ENCODE results near the gene DNAH17.

DNAH17 gene

DNA sequence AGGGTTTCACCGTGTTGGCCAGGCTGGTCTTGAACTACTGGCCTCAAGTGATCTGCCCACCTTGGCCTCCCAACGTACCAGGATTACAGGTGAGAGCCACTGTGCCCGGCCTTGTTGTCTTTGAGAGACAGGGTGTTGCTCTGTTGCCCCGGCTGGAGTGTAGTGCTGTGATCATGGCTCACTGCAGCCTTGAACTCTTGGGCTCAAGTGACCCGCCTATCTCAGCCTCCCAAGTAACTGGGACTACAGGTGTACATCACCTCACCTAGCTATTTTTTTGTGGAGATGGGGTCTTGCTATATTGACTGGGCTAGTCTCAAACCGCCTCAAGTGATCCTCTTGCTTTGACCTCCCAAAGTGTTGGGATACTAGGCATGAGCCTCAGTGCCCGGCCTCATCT, 130.4 kb downstream of the DNAH17 start:
- H3K9me3 ChIP-seq (replicated peaks; ENCODE audit: insufficient read depth, low read length): no peaks in the 10 kb centered on the region
- no peak overlapping the region for H3K27ac ChIP-seq (ENCODE audit: low read length)
- H3K36me3 ChIP-seq (replicated peaks; ENCODE audit: insufficient read depth, low read length): no peaks in the 10 kb centered on the region
- H3K4me2 ChIP-seq (ENCODE audit: low read depth, low read length): no peak overlapping the region
- no peak overlapping the region for H3K4me3 ChIP-seq (ENCODE audit: low read length)
- H3F3A ChIP-seq (ENCODE audit: insufficient read depth, low read length): no peaks in the 10 kb centered on the region
- H3K9me2 ChIP-seq (replicated peaks; ENCODE audit: insufficient read depth, low read length): no peaks in the 10 kb centered on the region
- no peaks in the 10 kb centered on the region for H3K4me1 ChIP-seq (ENCODE audit: low read length)
- H4K20me1 ChIP-seq (ENCODE audit: insufficient read depth, low read length): no peaks in the 10 kb centered on the region
- no peak overlapping the region for H3K9ac ChIP-seq (ENCODE audit: low read length)
- no peak overlapping the region for H2AFZ ChIP-seq (ENCODE audit: low read length)
- TF ChIP-seq, protein P1, sequence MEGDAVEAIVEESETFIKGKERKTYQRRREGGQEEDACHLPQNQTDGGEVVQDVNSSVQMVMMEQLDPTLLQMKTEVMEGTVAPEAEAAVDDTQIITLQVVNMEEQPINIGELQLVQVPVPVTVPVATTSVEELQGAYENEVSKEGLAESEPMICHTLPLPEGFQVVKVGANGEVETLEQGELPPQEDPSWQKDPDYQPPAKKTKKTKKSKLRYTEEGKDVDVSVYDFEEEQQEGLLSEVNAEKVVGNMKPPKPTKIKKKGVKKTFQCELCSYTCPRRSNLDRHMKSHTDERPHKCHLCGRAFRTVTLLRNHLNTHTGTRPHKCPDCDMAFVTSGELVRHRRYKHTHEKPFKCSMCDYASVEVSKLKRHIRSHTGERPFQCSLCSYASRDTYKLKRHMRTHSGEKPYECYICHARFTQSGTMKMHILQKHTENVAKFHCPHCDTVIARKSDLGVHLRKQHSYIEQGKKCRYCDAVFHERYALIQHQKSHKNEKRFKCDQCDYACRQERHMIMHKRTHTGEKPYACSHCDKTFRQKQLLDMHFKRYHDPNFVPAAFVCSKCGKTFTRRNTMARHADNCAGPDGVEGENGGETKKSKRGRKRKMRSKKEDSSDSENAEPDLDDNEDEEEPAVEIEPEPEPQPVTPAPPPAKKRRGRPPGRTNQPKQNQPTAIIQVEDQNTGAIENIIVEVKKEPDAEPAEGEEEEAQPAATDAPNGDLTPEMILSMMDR (IDR thresholded peaks at IDR 0.05; ENCODE audit: low read length): no peak
- TF ChIP-seq EZH2 (optimal IDR thresholded peaks at IDR 0.05; ENCODE audit: low read depth, low read length): no peak
- TF ChIP-seq EZH2phosphoT487 (IDR thresholded peaks at IDR 0.05; ENCODE audit: low read length): no peak
- DNase-seq: no peak
- no peaks in the 10 kb centered on the region for H3K79me2 ChIP-seq (ENCODE audit: low read length)
- peaks cover 50% of the 10 kb centered on the region for H3K27me3 ChIP-seq (replicated peaks; ENCODE audit: insufficient read depth, low read length)

DNA sequence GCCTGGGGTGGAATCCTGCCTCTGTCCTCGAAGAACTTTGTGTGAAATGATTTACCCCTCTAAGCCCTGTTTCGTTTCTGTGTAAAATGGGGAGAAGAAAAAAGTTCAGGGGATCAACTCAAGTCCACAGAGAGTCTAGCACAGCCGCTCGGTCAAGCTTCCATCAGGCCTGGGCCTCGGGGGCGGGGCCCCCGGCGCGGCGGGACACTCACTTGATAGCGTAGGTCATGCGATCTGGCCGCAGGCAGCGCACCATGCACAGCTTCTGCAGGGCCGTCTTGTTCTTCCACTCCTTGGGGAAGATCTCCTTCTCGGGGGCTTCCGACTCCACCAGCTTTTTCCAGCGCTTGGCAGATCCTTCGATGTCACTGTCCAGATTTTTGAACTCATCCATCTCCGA, 132.8 kb downstream of the DNAH17 start:
- Histone ChIP-seq H3F3A (ENCODE audit: insufficient read depth, low read length) (no peaks in the 10 kb centered on the region), H3K9me3 (replicated peaks; ENCODE audit: insufficient read depth, low read length) (no peaks in the 10 kb centered on the region), H2AFZ (ENCODE audit: low read length) (no peak overlapping the region), H4K20me1 (ENCODE audit: insufficient read depth, low read length) (no peaks in the 10 kb centered on the region), H3K27me3 (replicated peaks; ENCODE audit: insufficient read depth, low read length) (peaks cover 42% of the 10 kb centered on the region), H3K9me2 (replicated peaks; ENCODE audit: insufficient read depth, low read length) (no peaks in the 10 kb centered on the region), H3K36me3 (replicated peaks; ENCODE audit: insufficient read depth, low read length) (no peaks in the 10 kb centered on the region), H3K27ac (ENCODE audit: low read length) (no peak overlapping the region), H3K4me1 (ENCODE audit: low read length) (no peaks in the 10 kb centered on the region), H3K4me3 (ENCODE audit: low read length) (no peak overlapping the region), H3K4me2 (ENCODE audit: low read depth, low read length) (no peak overlapping the region), H3K79me2 (ENCODE audit: low read length) (no peaks in the 10 kb centered on the region), H3K9ac (ENCODE audit: low read length) (no peak overlapping the region)
- DNase-seq: no peak
- TF ChIP-seq EZH2phosphoT487 (IDR thresholded peaks at IDR 0.05; ENCODE audit: low read length): no peak
- TF ChIP-seq EZH2 (optimal IDR thresholded peaks at IDR 0.05; ENCODE audit: low read depth, low read length): no peak
- TF ChIP-seq, protein P1 (IDR thresholded peaks at IDR 0.05; ENCODE audit: low read length): no peak

DNA sequence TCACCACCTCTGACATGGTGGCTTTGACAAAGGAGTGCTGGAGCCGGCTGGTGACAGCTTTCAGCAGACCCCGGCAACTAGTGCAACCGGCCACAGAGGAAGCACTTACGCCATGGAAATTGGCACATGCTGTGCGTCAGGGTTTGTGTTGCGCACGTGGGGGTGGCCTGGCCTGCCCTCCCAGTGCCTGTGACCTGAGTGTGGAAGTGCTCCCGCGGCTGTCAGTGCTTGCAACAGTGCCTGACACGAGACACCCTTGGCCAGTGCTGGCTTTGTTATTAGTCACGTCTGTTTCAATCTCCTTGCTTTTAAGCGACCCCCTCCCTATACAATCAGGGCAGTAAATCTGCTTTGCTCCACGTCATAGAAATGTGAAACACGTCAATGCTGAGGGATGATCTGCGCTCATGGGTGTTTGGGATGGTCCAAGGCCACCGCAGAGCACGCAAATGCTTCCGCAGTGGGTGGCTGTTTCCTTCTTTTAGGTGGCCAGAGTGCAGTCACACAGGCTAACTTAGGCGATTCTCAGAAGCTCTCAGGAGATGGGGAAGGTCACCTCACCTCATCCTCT, 134.5 kb downstream of the DNAH17 start:
- H3K9me3 ChIP-seq (replicated peaks; ENCODE audit: insufficient read depth, low read length): no peaks in the 10 kb centered on the region
- no peak overlapping the region for H3K27ac ChIP-seq (ENCODE audit: low read length)
- no peak overlapping the region for H2AFZ ChIP-seq (ENCODE audit: low read length)
- TF ChIP-seq EZH2 (optimal IDR thresholded peaks at IDR 0.05; ENCODE audit: low read depth, low read length) (no peak), EZH2phosphoT487 (IDR thresholded peaks at IDR 0.05; ENCODE audit: low read length) (no peak)
- TF ChIP-seq, protein P1 (IDR thresholded peaks at IDR 0.05; ENCODE audit: low read length): no peak
- peaks cover 37% of the 10 kb centered on the region for H3K27me3 ChIP-seq (replicated peaks; ENCODE audit: insufficient read depth, low read length)
- no peaks in the 10 kb centered on the region for H3K9me2 ChIP-seq (replicated peaks; ENCODE audit: insufficient read depth, low read length)
- H3K9ac ChIP-seq (ENCODE audit: low read length): no peak overlapping the region
- DNase-seq: no peak
- H3K4me1 ChIP-seq (ENCODE audit: low read length): no peaks in the 10 kb centered on the region
- H4K20me1 ChIP-seq (ENCODE audit: insufficient read depth, low read length): no peaks in the 10 kb centered on the region
- no peaks in the 10 kb centered on the region for H3K79me2 ChIP-seq (ENCODE audit: low read length)
- no peak overlapping the region for H3K4me3 ChIP-seq (ENCODE audit: low read length)
- H3F3A ChIP-seq (ENCODE audit: insufficient read depth, low read length): no peaks in the 10 kb centered on the region
- no peaks in the 10 kb centered on the region for H3K36me3 ChIP-seq (replicated peaks; ENCODE audit: insufficient read depth, low read length)
- no peak overlapping the region for H3K4me2 ChIP-seq (ENCODE audit: low read depth, low read length)

All from MM.1S (cell line).